GM10248 (cell line): ENCODE results near the gene TYK2.

Experiments used
- CTCF ChIA-PET: fragments of 300-600 bp; sonication (Branson Sonifier 250); formaldehyde crosslinking; extraction: SDS; loops from one replicate; lab custom pipeline; 2021; ENCODE audit warnings: antibody characterized with exemption; lab: Yijun Ruan, JAX
- POLR2A ChIA-PET: fragments of 350-650 bp; sonication (Branson Sonifier 250); formaldehyde crosslinking; extraction: SDS; loops from one replicate; lab custom pipeline; 2020; ENCODE audit warnings: antibody characterized with exemption; lab: Yijun Ruan, JAX
- DNase-seq: peaks from one replicate; pipeline ENCODE4 v3.0.0; 2012; ENCODE audit errors: extremely low spot score
- TF ChIP-seq, protein P1 (sequence below): IDR thresholded peaks from 2 replicates; pipeline ENCODE4 v1.5.1; 2012; ENCODE audit warnings: mild to moderate bottlenecking, low read depth; ENCODE audit errors: extremely low read depth, missing control alignments, control extremely low read depth

Gene TYK2

GRCh38 chr19:10334588-10335351 lies 45.6 kb downstream of the TYK2 start:
- POLR2A ChIA-PET: no interaction called here
- DNase-seq: no peak
- CTCF ChIA-PET: interaction anchor here (1.0 to 2.6 kb wide), 3 partner anchors 32 to 66 kb away, joined by 3 to 11 read pairs (median 5); no protein-coding TSS in a partner anchor
- TF ChIP-seq, protein P1, sequence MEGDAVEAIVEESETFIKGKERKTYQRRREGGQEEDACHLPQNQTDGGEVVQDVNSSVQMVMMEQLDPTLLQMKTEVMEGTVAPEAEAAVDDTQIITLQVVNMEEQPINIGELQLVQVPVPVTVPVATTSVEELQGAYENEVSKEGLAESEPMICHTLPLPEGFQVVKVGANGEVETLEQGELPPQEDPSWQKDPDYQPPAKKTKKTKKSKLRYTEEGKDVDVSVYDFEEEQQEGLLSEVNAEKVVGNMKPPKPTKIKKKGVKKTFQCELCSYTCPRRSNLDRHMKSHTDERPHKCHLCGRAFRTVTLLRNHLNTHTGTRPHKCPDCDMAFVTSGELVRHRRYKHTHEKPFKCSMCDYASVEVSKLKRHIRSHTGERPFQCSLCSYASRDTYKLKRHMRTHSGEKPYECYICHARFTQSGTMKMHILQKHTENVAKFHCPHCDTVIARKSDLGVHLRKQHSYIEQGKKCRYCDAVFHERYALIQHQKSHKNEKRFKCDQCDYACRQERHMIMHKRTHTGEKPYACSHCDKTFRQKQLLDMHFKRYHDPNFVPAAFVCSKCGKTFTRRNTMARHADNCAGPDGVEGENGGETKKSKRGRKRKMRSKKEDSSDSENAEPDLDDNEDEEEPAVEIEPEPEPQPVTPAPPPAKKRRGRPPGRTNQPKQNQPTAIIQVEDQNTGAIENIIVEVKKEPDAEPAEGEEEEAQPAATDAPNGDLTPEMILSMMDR: no peak

DNA sequence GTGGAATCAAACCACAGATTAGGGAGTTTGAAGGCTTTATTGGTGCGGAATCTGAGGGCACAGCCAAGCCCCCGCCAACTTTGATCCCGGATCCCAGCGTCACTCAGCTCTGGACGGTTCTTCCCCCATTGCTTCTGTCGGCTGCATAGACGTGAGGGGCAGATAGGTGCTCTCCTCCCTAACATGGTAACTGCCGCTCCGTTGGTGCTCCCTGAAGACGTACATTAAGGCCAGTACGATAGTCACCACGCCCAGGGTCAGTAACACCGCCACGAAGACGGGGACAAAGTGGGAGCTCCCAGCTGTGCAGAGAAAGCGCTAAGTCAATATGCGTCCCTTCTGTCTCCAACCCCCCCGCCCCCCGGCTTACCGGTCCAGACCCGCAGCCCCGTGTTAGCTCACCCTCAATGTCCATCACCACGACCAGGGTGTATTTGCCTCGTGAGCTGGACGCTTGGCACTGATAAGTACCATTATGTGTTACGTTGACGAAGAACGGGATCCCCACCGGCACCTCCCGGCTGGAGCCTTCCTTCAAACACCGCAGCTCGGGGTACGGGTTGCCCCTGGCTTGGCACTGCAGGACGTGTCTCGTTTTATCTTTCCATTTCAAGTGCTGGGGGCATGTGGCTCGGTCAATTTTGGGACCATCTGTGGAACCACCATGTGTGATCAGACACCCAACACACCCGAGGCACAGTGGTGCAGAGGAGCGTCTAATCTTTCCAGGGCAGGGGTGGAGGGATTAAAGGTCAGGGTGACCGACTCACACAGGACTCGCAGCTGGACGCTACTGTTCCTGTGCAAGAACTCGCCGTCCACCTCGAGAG lies 46.4 kb downstream of the TYK2 start:
- DNase-seq: no peak
- TF ChIP-seq, protein P1: no peak
- ChIA-PET POLR2A (interaction anchor here (0.6 to 1.4 kb wide), 4 partner anchors 17 to 105 kb away, joined by 4 to 6 read pairs (median 6); partner anchors contain the start of gene ICAM1), CTCF (interaction anchor here (0.9 to 2.1 kb wide), 3 partner anchors 45 to 66 kb away, joined by 3 to 11 read pairs (median 3); partner anchors contain the start of gene ICAM5)

DNA sequence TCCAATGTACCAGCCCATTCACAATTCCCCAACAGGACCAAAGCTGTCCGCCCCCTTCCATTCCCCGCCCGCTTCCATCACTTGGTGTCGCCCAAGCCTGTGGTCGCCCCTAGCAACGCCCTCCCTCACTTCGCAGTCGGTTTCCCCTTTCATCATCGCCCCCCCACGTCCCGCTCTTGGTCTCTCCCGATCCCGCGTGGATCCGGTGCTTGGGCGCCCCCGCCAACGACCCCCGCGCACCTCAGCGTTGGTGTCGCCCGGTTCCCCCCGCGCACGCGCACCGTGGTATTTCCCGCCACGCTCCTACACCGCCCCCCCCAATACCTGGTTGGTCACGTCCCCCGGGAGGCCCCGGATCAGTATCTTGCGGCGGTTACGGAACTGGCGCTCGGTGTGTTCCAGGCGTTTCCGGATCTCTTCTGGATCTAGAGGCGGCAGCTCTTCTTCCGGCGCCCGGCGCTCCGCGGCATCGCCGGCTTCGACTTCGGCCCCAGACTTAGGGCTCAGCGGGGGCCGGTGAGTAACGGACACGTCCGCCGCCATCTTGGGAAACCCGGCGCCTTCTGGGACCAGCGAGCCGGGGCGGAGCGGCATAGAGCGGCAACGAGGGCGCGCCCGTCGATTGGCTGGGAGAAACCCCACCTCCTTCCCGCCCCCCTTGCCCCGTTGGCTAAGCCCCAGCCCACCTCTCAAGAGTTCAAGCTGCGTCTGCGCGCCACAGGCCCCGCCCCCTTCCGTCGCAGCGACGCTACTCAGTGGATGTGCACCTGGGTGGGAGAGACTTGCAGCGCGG lies 47.2 kb downstream of the TYK2 start, which contains the start of gene RAVER1:
Gene RAVER1 (minus strand): TSS at position 565 of the 793 bp plus-strand sequence. CDS start 22 bp downstream, at position 543.
- POLR2A ChIA-PET: interaction anchor here (0.6 to 1.4 kb wide), 5 partner anchors 17 to 106 kb away, joined by 3 to 6 read pairs (median 5); partner anchors contain the start of genes ICAM1 and ICAM5
- TF ChIP-seq, protein P1: no peak
- DNase-seq: peak; percentile 100
- CTCF ChIA-PET: interaction anchor here (0.9 to 2.1 kb wide), 3 partner anchors 44 to 65 kb away, joined by 3 to 11 read pairs (median 3); partner anchors contain the start of gene ICAM5

- TF ChIP-seq, protein P1: no peak
- CTCF ChIA-PET: no interaction called here
- DNase-seq: no peak
- POLR2A ChIA-PET: interaction anchor here (0.8 kb wide), 1 partner anchor 43 kb away, joined by 3 read pairs; the partner anchor contains the start of gene ICAM5
Observed at GRCh38 chr19:10332158-10332964, 48.0 kb downstream of the TYK2 start.

- no peak for DNase-seq
- ChIA-PET POLR2A (no interaction called here), CTCF (interaction anchor here (1.3 to 1.9 kb wide), 3 partner anchors 9 to 59 kb away, joined by 3 to 6 read pairs (median 4); partner anchors contain the start of gene ICAM5)
- TF ChIP-seq, protein P1: no peak
Observed at GRCh38 chr19:10329555-10329954, 50.8 kb downstream of the TYK2 start.
